HG03045 (cell line): ENCODE results near the gene BMP7.

Experiments
- ATAC-seq: cut with Tn5 transposase; IDR thresholded peaks from one replicate; pipeline ENCODE4 v1.9.1; 2021; ENCODE audit warnings: mild to moderate bottlenecking, moderate library complexity; ENCODE audit not compliant: unreplicated experiment

BMP7 gene

DNA sequence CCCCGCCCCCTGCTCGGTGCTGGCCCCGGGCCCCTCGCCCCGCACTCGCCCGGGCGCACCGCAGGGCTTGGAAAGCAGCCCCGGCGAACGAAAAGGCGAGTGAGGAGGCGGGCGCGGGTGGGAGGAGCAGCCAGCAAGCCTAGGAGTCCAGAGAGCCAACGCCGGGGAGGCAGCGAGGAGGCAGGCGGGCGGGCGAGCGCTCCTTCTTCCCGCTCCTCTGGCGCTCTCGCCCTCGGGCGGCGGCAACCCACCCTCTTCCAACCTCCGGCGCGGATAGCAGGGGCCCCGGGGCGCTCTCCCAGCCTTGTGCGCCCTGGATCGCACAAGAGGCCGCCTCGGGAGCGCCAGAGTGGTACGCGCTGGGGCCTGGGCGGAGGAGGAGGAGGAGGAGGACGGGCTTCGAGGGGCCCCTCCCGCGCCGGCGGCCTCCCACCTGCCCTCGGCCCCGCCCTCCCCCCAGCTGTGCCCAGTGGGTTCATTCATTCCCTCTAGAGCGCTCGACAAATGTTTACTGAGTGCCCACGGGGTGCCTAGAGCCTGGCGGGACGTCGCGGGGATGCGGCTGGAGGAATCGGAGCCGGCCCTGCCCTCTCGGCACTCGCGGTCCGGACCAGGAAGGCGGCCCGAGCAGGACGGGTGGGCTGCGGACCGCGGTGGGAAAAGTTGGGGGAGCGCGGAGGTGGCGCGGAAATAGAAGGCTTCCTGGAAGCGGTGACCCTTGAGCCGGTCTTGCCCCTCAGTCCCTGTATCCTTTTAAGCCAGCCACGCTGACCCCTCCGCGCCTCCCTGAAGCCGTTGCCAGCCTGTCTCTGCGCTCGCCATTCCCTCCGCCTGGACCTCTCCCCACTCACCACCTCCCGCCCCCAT lies at the start of gene BMP7:
Gene BMP7, minus strand, starts transcription at position 351 of the 867 bp plus-strand sequence. CDS start 519 bp downstream, outside the sequence.
- no peak for ATAC-seq

- no peak for ATAC-seq
Measured at GRCh38 chr20:57315976-57316480, 49.6 kb upstream of the BMP7 start.

DNA sequence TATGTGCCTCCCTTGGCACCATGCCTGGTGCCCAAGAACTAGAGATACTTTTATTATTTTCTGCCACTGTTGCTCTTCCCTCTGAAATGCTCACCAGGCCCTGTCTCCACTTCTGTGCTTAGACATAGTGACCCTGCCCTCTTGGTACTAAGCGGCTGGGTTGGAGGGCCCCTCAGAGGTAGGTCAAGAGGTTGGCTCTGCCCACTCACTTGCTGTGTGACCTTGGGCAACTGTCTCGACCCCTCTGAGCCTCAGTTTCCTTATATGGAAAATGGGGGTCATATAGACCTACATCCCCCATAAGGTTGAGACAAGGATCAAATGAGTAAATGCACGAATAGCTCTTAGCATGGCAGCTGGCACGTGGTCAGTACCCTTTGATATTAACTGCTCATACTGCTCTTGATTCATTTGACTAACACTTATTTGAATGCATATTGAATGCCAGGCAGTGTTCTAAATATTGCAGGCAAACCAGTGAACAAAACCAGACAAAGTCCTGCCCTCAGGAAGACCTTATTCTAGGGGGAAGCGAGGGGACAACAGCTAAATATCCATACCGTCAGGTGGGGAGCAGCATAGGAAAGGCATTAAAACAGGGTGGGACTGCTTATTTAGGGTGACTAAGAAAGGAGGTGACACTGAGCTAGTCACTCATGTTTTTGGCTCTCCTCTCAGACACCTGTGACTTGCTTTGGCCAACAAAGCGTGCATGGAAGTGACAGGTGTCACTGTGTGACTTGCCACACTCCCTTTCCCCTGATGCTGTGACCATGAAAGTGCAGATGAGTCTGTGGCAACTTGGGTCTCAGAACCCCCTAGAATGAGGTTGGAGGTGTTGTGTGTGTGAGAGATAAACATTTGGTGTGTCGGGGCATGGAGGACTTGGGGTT lies 48.9 kb upstream of the BMP7 start:
- no peak for ATAC-seq

GRCh38 chr20:57313951-57314350 lies 47.5 kb upstream of the BMP7 start:
- ATAC-seq, result no peak

DNA sequence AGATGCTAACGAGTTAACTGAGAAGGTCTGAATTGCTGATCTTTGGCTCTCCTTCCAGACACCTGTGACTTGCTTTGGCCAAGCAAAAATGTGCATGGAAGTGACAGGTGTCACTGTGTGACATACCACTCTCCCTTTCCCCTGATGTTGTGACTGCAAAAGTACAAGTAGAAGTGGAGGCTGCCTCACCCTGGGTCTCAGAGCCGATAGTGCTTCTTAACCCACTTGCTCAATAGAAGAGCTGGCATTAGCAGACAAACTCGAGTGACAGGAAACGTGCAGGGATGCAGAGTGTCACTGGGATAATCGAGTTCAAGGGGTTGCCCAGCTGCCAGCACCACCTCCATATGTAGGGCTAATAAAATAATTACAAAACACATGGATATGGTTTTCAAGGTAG lies 46.8 kb upstream of the BMP7 start:
- no peak for ATAC-seq

- no peak for ATAC-seq
Measured at GRCh38 chr20:57312138-57312537, 45.7 kb upstream of the BMP7 start.

- no peak for ATAC-seq
Measured at GRCh38 chr20:57310821-57311514, 44.5 kb upstream of the BMP7 start.

- no peak for ATAC-seq
Measured at GRCh38 chr20:57309544-57310115, 43.2 kb upstream of the BMP7 start.

- no peak for ATAC-seq
Measured at GRCh38 chr20:57308451-57309271, 42.2 kb upstream of the BMP7 start.

GRCh38 chr20:57306747-57307146 lies 40.3 kb upstream of the BMP7 start:
- ATAC-seq, result no peak

- ATAC-seq, result no peak
Measured at GRCh38 chr20:57301026-57301425, 34.6 kb upstream of the BMP7 start.

DNA sequence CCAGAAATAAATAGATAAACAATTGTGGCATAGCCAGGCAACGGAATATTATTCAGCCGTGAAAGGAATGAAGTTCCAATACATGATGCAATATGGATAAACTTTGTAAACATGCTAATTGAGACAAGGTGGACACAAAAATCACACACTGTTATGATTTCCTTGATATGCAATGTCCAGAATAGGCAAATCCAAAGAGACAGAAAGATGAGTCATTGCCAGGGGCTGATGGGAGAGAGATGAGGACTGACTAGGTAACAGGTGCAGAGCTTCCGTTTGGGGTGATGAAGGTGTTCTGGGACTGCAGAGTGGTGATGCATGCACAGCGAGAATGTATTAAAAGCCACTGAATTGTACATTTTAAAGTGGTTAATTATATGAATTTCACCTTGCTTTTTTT lies 32.0 kb upstream of the BMP7 start:
- no peak for ATAC-seq

- ATAC-seq, result no peak
Measured at GRCh38 chr20:57294550-57294949, 28.1 kb upstream of the BMP7 start.

GRCh38 chr20:57293995-57294394 lies 27.6 kb upstream of the BMP7 start:
- ATAC-seq, result no peak

DNA sequence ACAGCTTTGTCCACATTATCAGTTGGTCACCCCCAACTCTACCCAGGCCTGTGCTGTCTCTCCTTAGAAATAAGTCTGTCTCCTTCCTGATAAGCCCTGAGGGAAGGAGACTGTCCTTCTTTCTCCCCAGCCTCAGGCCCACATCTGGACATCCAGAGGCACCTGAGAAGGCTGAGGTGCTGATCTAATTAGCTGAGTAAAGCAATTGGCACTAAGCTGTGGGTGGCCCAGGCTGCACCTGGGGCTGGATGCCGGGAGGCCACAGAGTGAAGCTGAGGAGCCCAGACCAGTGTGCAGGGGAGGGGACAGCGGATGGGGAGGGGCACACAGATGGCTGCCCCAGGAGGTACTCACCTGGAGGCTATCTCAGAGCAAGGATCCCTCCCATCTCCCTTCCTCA lies 26.2 kb upstream of the BMP7 start:
- ATAC-seq, result no peak

- ATAC-seq, result no peak
Measured at GRCh38 chr20:57291694-57292093, 25.3 kb upstream of the BMP7 start.

GRCh38 chr20:57291003-57291402 lies 24.6 kb upstream of the BMP7 start:
- ATAC-seq, result no peak

- no peak for ATAC-seq
Measured at GRCh38 chr20:57290178-57290484, 23.7 kb upstream of the BMP7 start.

DNA sequence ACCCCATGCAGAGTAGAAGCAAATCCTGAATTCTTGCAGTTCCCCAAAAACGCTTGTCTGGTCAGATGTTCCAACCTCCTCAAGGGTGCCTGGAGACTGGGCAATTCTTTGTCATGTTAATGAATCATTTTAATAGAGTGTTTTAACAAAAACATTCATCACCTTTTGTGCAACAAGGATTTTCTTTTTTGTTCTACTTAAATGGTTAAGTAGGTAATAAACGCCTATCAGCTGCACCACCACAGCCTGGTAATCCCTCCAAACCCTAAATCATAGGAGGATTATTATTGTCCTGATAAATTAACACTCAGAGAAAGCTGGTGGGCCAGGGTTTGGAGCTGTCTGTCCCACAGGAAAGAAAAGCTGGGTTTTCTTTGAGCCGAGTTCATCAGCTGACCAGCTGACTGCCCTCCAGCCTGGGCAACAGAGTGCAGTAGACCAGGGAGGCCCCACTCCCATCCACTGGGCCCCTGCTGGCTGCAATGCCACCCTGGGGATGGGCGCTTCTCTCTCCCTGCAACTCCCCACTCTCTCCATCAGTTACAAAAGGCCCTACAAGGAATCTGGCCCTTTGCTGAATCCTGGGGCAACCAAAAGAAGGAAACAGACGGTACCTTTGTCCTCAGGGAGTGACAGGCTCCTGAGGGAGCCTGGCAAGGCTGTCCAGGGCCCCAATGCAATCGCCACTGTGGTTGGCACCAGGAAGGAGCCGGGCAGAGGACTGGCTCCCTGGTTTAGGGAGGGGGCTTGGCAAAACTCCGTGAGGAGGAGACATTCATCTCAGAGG lies 23.1 kb upstream of the BMP7 start:
- ATAC-seq, result no peak
